GM23338 (cell line): ENCODE results near the gene CMTR1. TPM values are rescaled to one million over a fixed set of nuclear protein-coding genes. Genes with fewer than 3 reads are reported as not detected.

Experiments
- ATAC-seq: fragments of 200-7000 bp; cut with Tn5 transposase; 3 replicates; pipeline ENCODE4 v1.9.1; 2020
- DNase-seq: peaks from one replicate; pipeline ENCODE4 v3.0.0-alpha.2; 2015; ENCODE audit warnings: low spot score
- H2AFZ ChIP-seq: fragments of 200-600 bp; sonication (generic); 2 replicates; pipeline ENCODE4 v1.8.0; 2016; ENCODE audit warnings: antibody characterized with exemption, mild to moderate bottlenecking, moderate library complexity
- H3F3A ChIP-seq: fragments of 200-600 bp; sonication (generic); replicated peaks from 2 replicates; pipeline ENCODE4 v1.8.0; 2017; ENCODE audit warnings: antibody characterized with exemption, mixed run types, low read depth
- H3K27ac ChIP-seq: fragments of 200-600 bp; sonication (generic); 2 replicates; pipeline ENCODE4 v1.6.1; 2016; ENCODE audit warnings: low read depth
- H3K27me3 ChIP-seq: fragments of 200-600 bp; sonication (generic); 2 replicates; pipeline ENCODE4 v1.8.0; 2016; ENCODE audit warnings: mild to moderate bottlenecking, mixed run types, moderate library complexity; ENCODE audit not compliant: insufficient read depth
- H3K36me3 ChIP-seq: fragments of 200-600 bp; sonication (generic); 2 replicates; pipeline ENCODE4 v1.8.0; 2016; ENCODE audit warnings: mild to moderate bottlenecking; ENCODE audit not compliant: insufficient read depth
- H3K4me1 ChIP-seq: fragments of 200-600 bp; sonication (generic); 2 replicates; pipeline ENCODE4 v1.8.0; 2016; ENCODE audit warnings: mild to moderate bottlenecking, moderate library complexity; ENCODE audit not compliant: insufficient read depth
- H3K4me2 ChIP-seq: fragments of 200-600 bp; sonication (generic); 2 replicates; pipeline ENCODE4 v1.7.1; 2017; ENCODE audit warnings: mixed run types
- H3K4me3 ChIP-seq: fragments of 200-600 bp; sonication (generic); 2 replicates; pipeline ENCODE4 v1.6.1; 2016; ENCODE audit warnings: mixed run types
- H3K79me2 ChIP-seq: fragments of 200-600 bp; sonication (generic); replicated peaks from 2 replicates; pipeline ENCODE4 v1.8.0; 2017; ENCODE audit warnings: mild to moderate bottlenecking; ENCODE audit not compliant: insufficient read depth
- H3K9me2 ChIP-seq: fragments of 200-600 bp; sonication (generic); 2 replicates; pipeline ENCODE4 v1.8.0; 2017; ENCODE audit not compliant: insufficient read depth
- H4K20me1 ChIP-seq: fragments of 200-600 bp; sonication (generic); replicated peaks from 2 replicates; pipeline ENCODE4 v1.8.0; 2017; ENCODE audit warnings: mild to moderate bottlenecking; ENCODE audit not compliant: insufficient read depth
- H3K27ac Mint-ChIP-seq: 2 replicates; pipeline ENCODE4 v1.8.0; 2020; ENCODE audit warnings: inconsistent platforms, mild to moderate bottlenecking, moderate library complexity, mixed read lengths
- H3K27me3 Mint-ChIP-seq: 3 replicates; pipeline ENCODE4 v1.8.0; 2022; ENCODE audit warnings: low read depth, mild to moderate bottlenecking, moderate library complexity, mixed read lengths, inconsistent platforms; ENCODE audit not compliant: insufficient read depth, poor library complexity
- H3K36me3 Mint-ChIP-seq: 3 replicates; pipeline ENCODE4 v1.8.0; 2021; ENCODE audit warnings: low read depth, mild to moderate bottlenecking, inconsistent platforms, moderate library complexity, mixed read lengths
- H3K4me1 Mint-ChIP-seq: 3 replicates; pipeline ENCODE4 v1.8.0; 2020; ENCODE audit warnings: mild to moderate bottlenecking, inconsistent platforms, mixed read lengths
- H3K4me3 Mint-ChIP-seq: 3 replicates; pipeline ENCODE4 v1.8.0; 2021; ENCODE audit warnings: moderate library complexity, mild to moderate bottlenecking, inconsistent platforms, mixed read lengths
- H3K9me3 Mint-ChIP-seq: 3 replicates; pipeline ENCODE4 v1.8.0; 2020; ENCODE audit warnings: moderate library complexity, mild to moderate bottlenecking, inconsistent platforms, mixed read lengths
- CTCF ChIP-seq, 2 experiments: fragments of 200-600 bp in 1 of 2; sonication (generic) in 1 of 2; conservative IDR thresholded peaks; 2 replicates each; pipeline versions ENCODE4 v1.5.1 to v1.6.1; 2016 to 2017; ENCODE audit warnings: antibody characterized with exemption in 2 of 2, low read depth in 2 of 2, mild to moderate bottlenecking in 2 of 2, moderate library complexity in 1 of 2
- EZH2 ChIP-seq: fragments of 200-600 bp; sonication (generic); IDR thresholded peaks from one replicate; pipeline ENCODE4 v1.8.0; 2017; ENCODE audit warnings: antibody characterized with exemption, mild to moderate bottlenecking, low read depth; ENCODE audit not compliant: unreplicated experiment
- JUNB ChIP-seq: IDR thresholded peaks from one replicate; pipeline ENCODE4 v1.6.1; 2016; ENCODE audit warnings: antibody characterized with exemption; ENCODE audit not compliant: unreplicated experiment
- NANOG ChIP-seq: IDR thresholded peaks from 2 replicates; pipeline ENCODE4 v1.6.1; 2016; ENCODE audit warnings: antibody characterized with exemption, borderline replicate concordance
- POLR2AphosphoS5 ChIP-seq: IDR thresholded peaks from 2 replicates; pipeline ENCODE4 v1.6.1; 2016; ENCODE audit warnings: antibody characterized with exemption, low read depth
- ZNF114 ChIP-seq: fragments of 250-450 bp; sonication (Bioruptor Pico); IDR thresholded peaks from 2 replicates; pipeline ENCODE4 v1.5.0; 2020; ENCODE audit warnings: mild to moderate bottlenecking, moderate library complexity
- ZNF331 ChIP-seq: fragments of 250-450 bp; sonication (Bioruptor Pico); IDR thresholded peaks from 2 replicates; pipeline ENCODE4 v1.5.0; 2020; ENCODE audit warnings: low read depth, mild to moderate bottlenecking, moderate library complexity
- ZNF462 ChIP-seq: fragments of 250-450 bp; sonication (Bioruptor Pico); IDR thresholded peaks from 2 replicates; pipeline ENCODE4 v1.5.0; 2020; ENCODE audit warnings: mild to moderate bottlenecking, moderate library complexity
- polyA plus RNA-seq: library from polyadenylated mRNA; unstranded; fragments of >200 nt; fragmentation: Nextera tagmentation; extraction: Ambion mirVana; gene quantifications from 2 replicates; pipeline ENCODE4 v1.2.1, GENCODE V29; 2016
- total RNA-seq: library from RNA; depleted of rRNA; stranded (reverse); fragments of >200 nt; shearing (Covaris generic); gene quantifications from 2 replicates; pipeline ENCODE4 v1.2.3, GENCODE V29; 2014

CMTR1 gene
- total and polyA plus RNA-seq, 2 experiments from 2014 or later, result 7.3 to 36.4 TPM

- no peak for TF ChIP-seq ZNF462 (CRISPR knock-in tag)
- TF ChIP-seq JUNB, result no peak
- TF ChIP-seq ZNF331 (CRISPR knock-in tag), result no peak
- no peak for TF ChIP-seq EZH2
- TF ChIP-seq POLR2AphosphoS5, result no peak
- TF ChIP-seq CTCF (conservative IDR thresholded peaks at IDR 0.05; ENCODE audit: low read depth in 2 of 2), result no peak
These were observed 44.8 kb downstream of the CMTR1 start (continued) for GRCh38 chr6:37477656-37478435.

DNA sequence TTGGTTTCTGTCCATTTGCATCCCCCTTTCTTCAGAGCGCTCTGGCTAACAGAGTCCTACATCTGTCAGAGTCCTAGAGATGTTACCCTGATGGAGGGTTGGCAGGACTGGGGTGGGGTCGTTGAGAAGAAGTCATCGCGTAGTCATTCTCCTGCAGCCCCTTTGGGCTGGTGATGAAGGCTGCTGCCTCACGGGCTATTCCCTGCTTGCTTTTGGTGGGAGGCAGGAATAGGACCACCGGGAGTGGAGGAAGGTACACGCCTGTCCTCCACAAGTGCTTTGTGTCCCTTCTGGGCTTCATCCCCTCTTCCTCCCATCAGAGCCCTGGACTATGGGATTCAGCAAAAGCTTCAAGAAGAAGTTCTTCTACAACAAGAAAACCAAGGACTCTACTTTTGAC, 45.8 kb downstream of the CMTR1 start:
- H3F3A ChIP-seq, result 0 out of 2 replicates have a peak, but pooled peaks cover 6% of the 10 kb centered on the region
- H3K4me3 ChIP-seq, result no peak overlapping the region
- no peak for ATAC-seq
- no peak overlapping the region for H2AFZ ChIP-seq
- Mint-ChIP-seq H3K4me1 (peaks cover 19% of the 10 kb centered on the region), H3K36me3 (peaks cover 27% of the 10 kb centered on the region), H3K27ac (no peak overlapping the region), H3K9me3 (no peaks in the 10 kb centered on the region), H3K27me3 (peaks cover 9% of the 10 kb centered on the region), H3K4me3 (no peak overlapping the region)
- peaks cover 17% of the 10 kb centered on the region for H3K4me1 ChIP-seq
- no peak overlapping the region for H3K27ac ChIP-seq
- H3K79me2 ChIP-seq, result no peaks in the 10 kb centered on the region
- no peaks in the 10 kb centered on the region; the same call in none of the 2 replicates for H4K20me1 ChIP-seq
- H3K36me3 ChIP-seq, result 0 out of 2 replicates have a peak, but pooled peaks cover 3% of the 10 kb centered on the region
- no peaks in the 10 kb centered on the region for H3K9me2 ChIP-seq
- no peak for DNase-seq
- no peak overlapping the region for H3K4me2 ChIP-seq
- no peaks in the 10 kb centered on the region for H3K27me3 ChIP-seq
- TF ChIP-seq NANOG, result no peak
- TF ChIP-seq ZNF114 (CRISPR knock-in tag), result no peak
